HepG2 (cell line): ENCODE results near the gene SMAD3.

Source experiments
- EZH2 ChIP-seq: conservative IDR thresholded peaks from 2 replicates; pipeline ENCODE4 v1.6.1; 2012; ENCODE audit warnings: mild to moderate bottlenecking, low read depth, low read length, moderate library complexity
- FOXJ3 ChIP-seq: sonication (generic); formaldehyde crosslinking; IDR thresholded peaks from 2 replicates; pipeline ENCODE4 v1.4.0; 2020; ENCODE audit warnings: missing genetic modification reagents, mild to moderate bottlenecking, borderline replicate concordance
- JUN ChIP-seq: sonication (generic); formaldehyde crosslinking; IDR thresholded peaks from 2 replicates; pipeline ENCODE4 v1.4.0; 2020; ENCODE audit warnings: mild to moderate bottlenecking, missing genetic modification reagents
- KLF11 ChIP-seq: IDR thresholded peaks from 2 replicates; pipeline ENCODE4 v1.6.1; 2016; ENCODE audit warnings: missing compliant biosample characterization
- MXI1 ChIP-seq: IDR thresholded peaks from 3 replicates; pipeline ENCODE4 v1.6.1; 2012; ENCODE audit warnings: low read depth, low read length, inconsistent platforms, borderline replicate concordance
- POLR2AphosphoS5 ChIP-seq: IDR thresholded peaks from 2 replicates; pipeline ENCODE4 v1.6.1; 2012; ENCODE audit warnings: low read depth, low read length
- RFX1 ChIP-seq: fragments of 450-650 bp; IDR thresholded peaks from 2 replicates; pipeline ENCODE4 v1.6.1; 2017
- RNF219 ChIP-seq: sonication (generic); formaldehyde crosslinking; IDR thresholded peaks from 2 replicates; pipeline ENCODE4 v1.5.0; 2020; ENCODE audit warnings: mild to moderate bottlenecking, missing genetic modification reagents
- SIN3A ChIP-seq: IDR thresholded peaks from 2 replicates; pipeline ENCODE4 v1.6.1; 2011; ENCODE audit warnings: low read depth, mild to moderate bottlenecking, control low read depth, low read length, borderline replicate concordance
- TBL1XR1 ChIP-seq: fragments of 150-350 bp; IDR thresholded peaks from 2 replicates; pipeline ENCODE4 v1.6.1; 2014; ENCODE audit warnings: borderline replicate concordance, low read length; ENCODE audit not compliant: partially characterized antibody
- TEF ChIP-seq: sonication (generic); formaldehyde crosslinking; IDR thresholded peaks from 2 replicates; pipeline ENCODE4 v1.5.0; 2020; ENCODE audit warnings: missing genetic modification reagents
- ZNF563 ChIP-seq: sonication (generic); formaldehyde crosslinking; IDR thresholded peaks from 2 replicates; pipeline ENCODE4 v1.8.0; 2022; ENCODE audit warnings: mild to moderate bottlenecking, moderate library complexity, missing genetic modification reagents

- TF ChIP-seq RFX1: no peak
- no peak for TF ChIP-seq FOXJ3 (CRISPR knock-in tag)
- no peak for TF ChIP-seq SIN3A
- TF ChIP-seq KLF11 (CRISPR knock-in tag): no peak
- no peak for TF ChIP-seq EZH2
- no peak for TF ChIP-seq POLR2AphosphoS5
- no peak for TF ChIP-seq TBL1XR1
- TF ChIP-seq MXI1: no peak
- TF ChIP-seq JUN (CRISPR knock-in tag): no peak
- TF ChIP-seq ZNF563: no peak
- no peak for TF ChIP-seq RNF219 (CRISPR knock-in tag)
- no peak for TF ChIP-seq TEF (CRISPR knock-in tag)
These were observed 51.3 kb downstream of the SMAD3 start for GRCh38 chr15:67116742-67117141.
